SW480 (cell line): Measurements from ENCODE around the gene KIAA0408.
"Not testable (repeated sequence)": the region's sequence is repeated elsewhere in the genome, so short reads cannot be mapped to it uniquely, and the experiment has no call there.

Experiments used
- DNase-seq: peaks from one replicate; pipeline ENCODE4 v3.0.0-alpha.2; 2016; ENCODE audit warnings: low spot score

KIAA0408 gene

DNA sequence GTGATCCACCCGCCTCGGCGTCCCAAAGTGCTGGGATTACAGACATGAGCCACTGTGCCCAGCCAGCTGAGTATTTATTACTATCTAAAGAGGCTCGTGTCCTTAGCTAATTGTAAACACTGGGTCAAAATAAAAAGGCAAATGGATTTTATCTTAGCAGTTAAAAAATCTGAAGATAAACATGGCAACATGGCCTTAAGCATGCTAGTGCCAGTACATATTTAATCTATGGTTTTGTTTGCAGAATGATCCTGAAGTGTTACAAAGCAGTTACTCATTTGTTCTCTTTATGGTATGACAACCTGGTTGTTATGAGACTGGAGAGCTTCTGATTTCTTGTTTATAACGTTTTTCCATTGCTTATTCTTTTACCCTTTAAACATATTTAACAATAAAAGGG lies 3.9 kb upstream of the KIAA0408 start:
- no peak for DNase-seq

DNA sequence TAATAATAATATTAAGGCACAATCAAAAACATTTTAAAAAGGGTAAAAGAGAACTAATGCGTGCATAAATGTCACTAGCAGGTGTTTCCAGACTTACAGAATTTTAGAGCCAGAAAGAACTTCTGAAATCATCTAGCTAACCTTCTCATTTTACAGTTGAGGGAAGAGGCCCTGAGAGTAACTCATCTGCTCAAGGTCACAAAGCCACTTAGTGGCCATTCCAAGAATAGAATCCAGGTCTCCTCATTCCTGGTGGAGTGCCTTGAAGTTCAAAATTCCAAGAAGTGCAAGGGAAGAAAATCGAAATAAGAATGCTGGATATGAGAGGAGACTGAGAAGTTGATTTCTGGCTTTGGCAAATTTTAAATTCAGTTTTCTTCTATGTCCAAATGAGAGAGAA lies 3.2 kb upstream of the KIAA0408 start:
- DNase-seq = no peak

DNA sequence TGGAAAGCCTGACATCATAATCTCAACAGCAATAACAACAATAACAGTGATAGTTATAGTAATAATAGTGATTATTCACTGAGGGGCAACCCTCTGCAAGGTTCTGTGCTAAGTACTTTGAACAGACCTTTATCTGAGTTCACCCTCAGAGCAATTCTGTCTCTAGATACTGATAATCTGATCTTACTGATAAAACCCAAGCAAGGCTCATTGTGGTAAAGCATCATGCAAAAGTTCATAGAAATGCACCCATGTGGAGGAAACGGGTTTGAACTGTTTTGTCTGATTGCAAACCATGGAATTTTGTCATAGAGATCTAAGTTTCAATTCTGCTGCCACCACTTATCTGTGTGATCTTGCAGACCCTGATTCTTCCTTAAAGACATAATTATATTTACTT lies 1.3 kb upstream of the KIAA0408 start:
- no peak for DNase-seq

DNA sequence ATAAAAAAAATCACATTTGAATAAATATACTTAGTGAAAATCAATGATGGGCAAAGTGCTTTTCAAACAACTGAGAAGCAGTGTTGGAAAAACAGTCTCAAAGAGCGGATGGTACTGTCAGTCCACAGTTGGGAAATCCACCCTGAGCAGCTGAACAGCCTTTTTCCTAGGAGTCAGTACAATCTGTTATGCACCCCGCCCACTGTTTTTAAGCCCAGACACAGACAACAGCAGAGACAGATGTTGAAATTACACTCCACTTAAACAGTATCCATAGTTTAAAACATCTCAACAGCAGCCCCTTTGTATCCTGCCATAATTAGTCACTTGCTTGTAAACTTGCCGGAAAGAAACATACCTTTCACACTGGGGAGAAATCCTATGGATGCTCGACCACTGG lies 372 bp downstream of the KIAA0408 start:
- DNase-seq = no peak

DNA sequence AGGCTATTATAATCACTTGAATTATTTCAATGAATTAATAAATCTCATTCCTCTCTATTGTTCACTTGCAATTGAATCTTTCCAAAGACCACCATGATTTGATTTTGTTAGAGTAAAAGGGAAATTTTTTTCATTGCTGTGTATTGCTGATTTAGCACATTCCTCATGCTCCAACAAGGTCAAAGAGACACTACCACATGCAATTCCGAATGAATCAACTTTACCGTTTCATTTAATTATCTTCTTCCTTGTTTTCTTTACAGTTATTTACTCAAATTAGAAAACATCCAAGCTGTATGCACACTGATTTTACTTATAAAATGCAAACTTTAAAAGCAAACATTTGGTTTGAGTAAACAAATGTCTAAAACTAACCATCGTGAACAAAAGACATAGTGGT lies 967 bp downstream of the KIAA0408 start:
- no peak for DNase-seq

DNA sequence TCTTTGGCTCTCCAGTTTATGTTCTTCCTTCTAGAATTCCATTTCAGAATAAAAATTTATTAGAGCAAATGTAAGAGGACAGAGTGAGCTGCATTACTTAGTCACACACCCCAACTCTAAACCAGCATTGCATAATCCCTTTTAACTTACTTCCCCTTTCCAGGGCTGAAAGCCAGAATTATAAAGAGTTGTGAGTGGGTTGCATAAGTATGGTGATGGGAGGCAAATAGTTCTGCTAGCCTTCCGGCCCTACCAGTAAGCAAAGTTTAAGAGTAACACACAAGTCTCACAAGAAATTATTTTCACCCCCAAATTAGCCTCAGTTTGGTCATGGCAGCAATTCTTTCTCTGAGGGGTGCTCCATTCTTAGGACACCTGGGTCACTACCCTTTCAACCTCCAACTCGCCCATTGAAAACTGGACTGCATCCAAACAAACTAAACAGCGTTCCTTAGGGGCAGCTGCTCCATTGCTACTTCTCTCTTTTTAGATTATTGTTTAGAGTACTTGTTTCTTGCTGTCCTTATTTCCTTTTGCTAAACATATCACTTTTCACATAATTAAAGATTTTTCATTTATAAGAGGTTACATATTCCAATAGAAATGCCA lies 1.6 kb downstream of the KIAA0408 start:
- DNase-seq = no peak

DNA sequence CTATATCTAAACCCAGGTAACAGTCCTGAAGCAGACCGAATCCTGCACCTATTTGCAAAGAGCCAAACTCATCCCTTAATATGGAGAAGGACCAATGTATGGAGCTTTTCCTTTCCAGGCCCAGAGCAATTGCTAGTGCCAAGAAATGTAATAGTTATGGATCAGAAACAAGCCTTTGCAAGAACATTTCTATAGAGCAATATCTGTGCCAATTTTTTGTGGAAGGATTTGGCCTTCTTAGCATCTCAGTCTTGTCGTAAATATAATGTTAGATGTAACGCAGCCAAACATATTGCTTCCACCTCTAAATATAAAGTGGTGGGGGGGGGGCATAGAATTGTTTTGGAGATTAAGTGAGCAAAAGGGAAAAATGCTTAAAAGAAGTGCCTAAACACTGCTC lies 2.7 kb downstream of the KIAA0408 start:
- no peak for DNase-seq

DNA sequence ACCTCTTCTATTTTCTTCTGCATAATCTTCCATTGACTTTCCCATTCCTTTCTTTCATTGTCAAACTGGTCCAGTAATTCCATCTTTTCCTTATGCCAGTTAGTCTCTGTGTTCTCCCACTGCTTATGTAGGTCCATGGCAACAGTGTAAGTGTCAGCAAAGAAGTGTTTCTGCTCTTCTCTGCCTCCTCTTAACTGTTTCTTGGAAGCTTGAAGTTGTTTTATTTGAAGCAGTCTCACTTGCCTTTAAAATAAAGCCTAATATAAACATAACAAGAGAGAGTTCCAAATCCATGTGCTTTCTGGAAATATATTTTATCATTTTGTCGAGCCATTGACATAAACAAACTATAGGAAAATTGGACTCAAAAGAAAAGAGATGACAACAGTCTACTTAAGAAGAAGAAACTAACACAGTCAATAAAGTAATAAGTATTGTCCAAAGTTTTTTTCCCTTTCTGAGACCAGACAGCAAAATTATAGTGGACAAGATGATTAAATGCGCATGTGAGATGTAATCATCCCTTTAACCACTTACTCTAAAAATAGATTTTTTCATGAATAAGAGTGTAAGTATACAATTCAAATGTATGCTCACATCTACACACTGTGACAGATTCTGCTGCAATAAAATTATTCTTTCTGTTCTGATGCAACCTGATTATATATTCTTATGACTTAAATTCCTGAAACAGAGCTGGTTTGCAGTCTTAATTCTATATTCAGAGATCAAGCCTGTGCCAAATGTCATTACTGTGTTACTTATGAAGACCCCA lies 5.2 kb downstream of the KIAA0408 start:
- no peak for DNase-seq

DNA sequence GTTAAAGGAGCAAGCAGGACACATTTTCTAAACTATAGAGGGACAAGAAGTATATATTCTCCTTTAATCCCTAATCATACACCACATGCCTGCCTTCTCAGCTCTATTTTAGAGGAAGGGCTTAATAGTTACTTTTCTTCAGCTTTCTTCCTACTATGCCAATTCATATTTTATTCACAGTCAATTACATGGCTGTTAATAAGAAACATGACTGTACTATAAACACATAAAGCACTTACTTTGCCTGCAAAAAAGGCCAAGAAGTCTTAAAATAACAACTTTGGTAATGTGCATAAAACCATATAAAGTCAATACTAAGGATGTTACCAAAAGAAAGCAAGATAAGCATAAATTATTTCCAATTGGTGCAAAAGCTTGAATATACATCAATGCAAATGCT lies 6.4 kb downstream of the KIAA0408 start:
- no peak for DNase-seq

DNA sequence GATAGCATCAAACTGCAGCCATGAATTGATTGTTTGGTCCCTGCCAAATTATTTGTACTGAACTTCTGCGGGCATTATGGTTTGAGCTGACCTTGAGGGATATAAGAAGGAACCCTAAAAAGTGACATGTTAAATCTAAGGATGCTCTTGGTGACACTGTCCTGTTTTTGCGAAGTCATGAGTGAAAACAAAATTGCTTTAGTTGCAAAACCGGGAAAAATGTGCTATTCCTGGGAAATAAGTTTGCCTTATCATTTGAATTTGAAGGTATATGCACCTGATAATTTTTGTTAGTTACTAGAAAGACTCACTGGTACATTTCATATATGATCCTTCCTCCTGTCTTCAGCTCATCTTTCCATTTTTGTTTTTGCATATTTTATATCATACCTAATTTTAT lies 7.8 kb downstream of the KIAA0408 start:
- no peak for DNase-seq

DNA sequence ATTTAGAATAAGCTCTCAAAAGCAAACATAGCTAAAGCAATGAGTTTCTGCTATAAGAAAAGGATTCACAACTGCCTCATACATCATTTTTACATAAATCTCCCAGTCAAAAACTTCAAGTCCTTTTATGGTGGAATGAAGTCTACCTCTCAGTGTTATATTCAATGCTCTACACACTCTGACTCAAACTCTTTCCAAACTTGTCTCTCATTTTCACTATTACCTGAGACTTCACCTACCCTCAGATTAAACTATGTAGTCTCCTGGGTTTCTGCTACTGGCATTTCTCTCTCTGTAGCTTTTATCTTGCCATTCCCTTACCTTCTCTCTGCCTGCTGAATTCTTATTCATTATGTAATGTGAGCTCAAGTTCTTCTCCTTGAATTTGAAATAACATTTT lies 11.4 kb downstream of the KIAA0408 start:
- no peak for DNase-seq

DNA sequence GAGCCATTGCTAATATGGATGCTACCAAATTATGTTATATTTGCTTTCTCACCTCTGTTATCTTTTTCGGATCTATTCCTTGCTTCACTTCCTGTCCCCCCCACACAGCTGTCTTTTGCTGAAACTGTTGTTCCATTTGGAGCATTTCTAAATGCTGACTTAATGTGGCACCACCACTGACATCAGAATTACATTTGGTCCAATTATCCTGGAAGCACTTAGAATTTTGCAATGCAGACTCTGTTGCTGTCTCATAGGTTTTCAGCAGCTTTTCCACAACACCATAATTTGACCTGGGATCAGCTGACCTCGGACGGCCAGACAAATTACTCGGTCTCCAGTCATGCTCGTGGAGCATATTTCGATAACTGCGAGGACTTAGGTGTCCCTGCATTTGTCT lies 12.8 kb downstream of the KIAA0408 start:
- no peak for DNase-seq

DNA sequence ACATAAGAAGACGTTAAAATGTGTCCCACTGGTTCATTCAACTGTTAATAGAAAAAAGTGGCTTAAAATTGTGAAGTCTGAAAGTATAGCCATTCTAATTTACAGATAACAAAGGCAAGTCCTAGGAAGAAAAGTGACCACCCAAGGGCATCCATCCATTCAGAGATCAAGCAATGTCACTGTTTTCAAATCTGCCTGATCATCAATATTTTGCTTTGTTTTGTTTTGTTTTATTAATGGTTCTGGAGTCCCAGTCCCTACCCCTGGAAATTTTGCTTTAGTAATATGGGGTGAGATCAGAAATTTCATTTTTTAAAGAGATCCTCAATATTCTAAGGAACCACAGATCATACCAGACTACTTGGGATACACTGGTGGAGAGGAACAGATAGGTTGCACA lies 17.3 kb downstream of the KIAA0408 start:
- DNase-seq = no peak

DNA sequence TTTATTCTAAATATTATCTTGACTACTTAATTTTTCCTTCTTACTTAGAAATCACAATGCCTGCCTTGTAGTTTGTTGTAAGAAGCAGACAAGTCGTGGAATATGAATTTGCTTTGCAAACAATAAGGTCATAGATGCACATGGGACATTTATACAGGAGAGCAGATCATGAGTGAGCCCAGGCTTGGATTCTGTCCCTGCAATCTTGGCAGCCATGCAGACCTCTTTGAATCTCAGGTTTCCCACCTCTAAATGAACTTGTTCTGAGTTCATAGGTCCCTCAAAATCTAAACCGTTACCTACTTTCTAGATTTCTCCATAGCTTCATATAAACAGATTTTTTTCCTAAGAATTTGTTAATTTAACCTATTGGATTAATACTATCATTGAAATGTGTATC lies 19.5 kb downstream of the KIAA0408 start:
- DNase-seq = no peak

DNA sequence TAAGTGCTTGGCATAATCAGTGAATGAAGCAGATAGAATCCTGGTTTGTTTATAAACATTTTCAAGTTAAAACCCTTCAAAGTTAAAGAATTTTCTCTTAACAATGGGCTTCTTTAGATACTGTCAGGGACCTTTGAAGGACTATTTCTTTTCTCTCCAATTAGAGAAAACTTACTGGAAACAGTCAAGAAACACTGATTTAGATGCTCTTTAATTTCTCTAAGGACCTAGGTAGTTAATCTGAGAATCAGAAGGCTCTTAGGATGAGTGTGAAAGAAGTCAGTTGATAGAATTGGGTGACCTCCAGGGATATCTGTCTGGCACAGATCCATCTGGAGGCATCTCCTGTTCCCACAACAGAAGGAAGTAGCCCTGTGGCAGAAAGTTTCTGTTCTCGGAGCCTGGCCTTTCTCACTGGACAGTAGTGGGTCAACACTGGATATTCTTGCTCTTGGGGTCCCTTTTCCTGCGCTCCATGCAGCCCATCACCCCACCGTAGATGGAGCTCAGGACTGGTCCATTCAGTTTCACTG lies 22.5 kb downstream of the KIAA0408 start:
- DNase-seq = no peak

DNA sequence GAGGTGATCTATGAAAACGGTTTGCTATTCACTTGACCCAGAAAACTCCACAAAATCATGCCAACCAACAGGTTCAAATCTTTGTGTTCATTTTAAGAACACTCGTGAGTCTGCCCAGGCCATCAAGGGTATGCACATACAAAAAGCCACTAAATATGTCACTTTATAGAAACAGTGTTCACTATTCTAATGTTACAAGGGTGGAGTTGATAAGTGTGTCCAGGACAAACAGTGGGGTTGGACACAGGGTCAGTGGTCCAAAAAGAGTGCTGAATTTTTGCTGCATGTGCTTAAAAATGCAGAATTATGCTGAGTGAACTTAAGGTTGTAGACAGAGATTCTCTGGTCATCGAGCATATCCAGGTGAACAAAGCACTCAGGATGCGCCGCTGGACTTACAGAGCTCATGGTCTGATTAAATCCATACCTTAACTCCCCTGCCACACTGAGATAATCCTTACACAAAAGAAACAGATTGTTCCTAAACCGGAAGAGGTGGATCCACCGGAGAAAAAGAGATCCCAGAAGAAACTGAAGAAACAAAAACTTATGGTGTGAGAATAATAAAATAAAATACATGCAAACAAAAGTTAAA lies 23.5 kb downstream of the KIAA0408 start:
- DNase-seq = no peak

DNA sequence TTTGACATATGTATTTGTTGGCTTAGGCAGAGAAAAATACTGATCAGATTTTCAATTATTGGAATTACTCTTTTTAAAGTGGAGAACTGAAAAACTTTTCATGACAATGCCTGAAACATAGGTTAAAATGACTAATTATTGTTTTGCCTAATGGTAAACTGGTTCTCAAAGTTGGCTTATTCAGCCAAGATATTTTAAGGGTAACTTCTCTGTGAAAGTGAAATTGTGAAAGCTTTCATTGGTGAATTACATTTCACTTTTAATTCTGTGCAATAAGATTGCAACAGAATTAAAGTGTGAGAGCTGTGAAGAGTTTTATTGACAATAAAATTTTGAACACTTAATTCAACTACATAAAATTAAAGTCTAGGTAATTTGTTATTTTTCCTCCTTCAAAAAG lies 24.5 kb downstream of the KIAA0408 start:
- no peak for DNase-seq

DNA sequence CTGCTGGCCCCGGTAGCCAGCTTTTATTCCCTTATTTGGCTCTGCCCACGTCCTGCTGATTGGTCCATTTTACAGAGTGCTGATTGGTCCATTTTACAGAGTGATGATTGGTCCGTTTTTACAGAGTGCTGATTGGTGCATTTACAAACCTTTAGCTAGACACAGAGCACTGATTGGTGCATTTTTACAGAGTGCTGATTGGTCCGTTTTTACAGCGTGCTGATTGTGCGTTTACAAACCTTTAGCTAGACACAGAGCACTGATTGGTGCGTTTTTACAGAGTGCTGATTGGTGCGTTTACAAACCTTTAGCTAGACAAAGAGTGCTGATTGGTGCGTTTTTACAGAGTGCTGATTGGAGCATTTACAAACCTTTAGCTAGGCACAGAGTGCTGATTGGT lies 30.6 kb downstream of the KIAA0408 start:
- not testable (repeated sequence) for DNase-seq

DNA sequence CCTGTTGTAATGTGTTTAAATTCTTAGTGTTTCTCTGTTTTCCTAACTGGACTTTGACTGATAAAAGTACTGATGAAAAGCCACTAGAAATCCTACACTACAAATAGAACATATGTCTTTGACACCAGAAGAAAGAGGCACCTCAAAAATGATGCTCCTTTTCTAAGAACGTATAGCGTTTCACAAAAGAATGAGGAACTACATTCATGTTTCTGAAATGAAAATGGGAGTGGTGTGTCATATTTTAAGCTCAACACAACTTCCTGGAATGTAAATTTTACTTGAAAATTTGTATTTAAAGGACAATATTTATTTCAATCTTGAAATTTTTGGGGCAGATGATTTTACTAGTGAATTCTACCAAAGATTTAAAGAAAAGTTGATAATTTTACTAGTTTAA lies 35.3 kb downstream of the KIAA0408 start:
- no peak for DNase-seq

DNA sequence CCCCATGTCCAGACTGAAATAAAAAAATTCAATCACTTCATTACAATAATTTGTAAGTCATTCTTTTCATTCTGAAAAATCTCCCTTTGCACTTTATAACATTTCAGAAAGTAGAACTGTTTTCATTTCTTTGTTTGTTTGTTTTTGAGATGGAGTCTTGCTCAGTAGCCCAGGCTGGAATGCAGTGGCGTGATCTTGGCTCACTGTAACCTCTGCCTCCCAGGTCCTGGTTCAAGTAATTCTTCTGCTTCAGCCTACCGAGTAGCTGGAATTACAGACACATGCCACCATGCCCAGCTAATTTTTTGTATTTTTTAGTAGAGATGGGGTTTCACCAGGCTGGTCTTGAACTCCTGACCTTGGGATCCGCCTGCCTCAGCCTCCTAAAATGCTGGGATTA lies 38.0 kb downstream of the KIAA0408 start:
- not testable (repeated sequence) for DNase-seq

DNA sequence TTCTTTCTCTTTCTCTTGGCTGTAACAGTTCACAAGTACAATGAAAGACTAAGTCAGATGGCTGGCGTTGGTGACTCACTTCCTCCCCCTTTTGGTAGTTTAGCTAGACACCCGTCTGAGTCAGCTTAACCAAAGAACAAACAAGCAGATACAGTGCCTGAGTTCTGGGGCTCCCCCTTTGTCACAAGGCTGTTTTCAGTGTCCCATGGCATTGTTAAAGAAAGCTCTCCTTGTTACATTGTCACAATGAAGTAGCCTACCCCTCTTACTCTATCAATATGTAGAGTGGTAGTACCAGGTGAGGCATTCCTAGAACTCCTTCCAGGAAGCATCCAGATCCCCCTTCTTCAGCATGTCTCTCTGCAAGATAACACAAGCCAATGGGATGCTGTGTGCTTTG lies 38.6 kb downstream of the KIAA0408 start:
- DNase-seq = peak; percentile 79

DNA sequence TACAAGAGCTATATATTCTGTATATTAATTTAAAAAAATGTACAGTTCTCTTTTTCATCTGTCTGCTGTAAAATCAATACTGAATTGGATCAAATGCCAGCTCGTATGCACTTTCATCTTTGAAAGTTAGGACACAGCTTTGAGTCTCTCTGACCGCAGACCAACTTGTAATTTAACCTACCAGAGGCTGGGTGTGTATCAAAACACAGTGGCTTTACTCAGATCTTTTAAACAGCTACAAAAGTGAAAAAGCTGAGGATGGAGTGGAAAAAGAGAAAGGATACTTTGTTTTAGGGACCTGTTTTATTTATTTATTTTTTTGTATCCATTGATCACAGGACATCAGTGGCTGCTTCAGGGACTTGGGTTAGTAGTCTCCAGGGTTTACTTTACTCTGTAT lies 44.1 kb downstream of the KIAA0408 start:
- DNase-seq = no peak

DNA sequence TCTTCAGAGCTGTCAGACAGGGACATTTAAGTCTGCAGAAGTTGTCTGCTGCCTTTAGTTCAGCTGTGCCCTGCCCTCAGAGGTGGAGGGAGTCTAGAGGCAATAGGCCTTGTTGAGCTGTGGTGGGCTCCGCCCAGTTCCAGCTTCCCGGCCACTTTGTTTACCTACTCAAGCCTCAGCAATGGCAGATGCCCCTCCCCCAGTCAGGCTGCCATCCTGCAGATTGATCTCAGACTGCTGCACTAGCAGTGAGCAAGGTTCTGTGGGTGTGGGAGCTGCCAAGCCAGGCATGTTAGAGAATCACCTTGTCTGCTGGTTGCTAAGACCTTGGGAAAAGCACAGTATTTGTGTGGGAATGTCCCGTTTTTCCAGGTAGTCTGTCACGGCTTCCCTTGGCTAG lies 46.1 kb downstream of the KIAA0408 start:
- DNase-seq = not testable (repeated sequence)
